ENCODE data around the gene NTMT1. TPM values are rescaled to one million over a fixed set of nuclear protein-coding genes. Genes with fewer than 3 reads are reported as not detected.
A peak's percentile ranks its signal among the peaks of the same experiment; 100 is the strongest.

Gene NTMT1
- total RNA-seq, 1 donor from 2014 or later: 15.5 TPM

GRCh38 chr9:129597355-129598088 lies 28.4 kb upstream of the NTMT1 start:
- intact Hi-C loops (cut with DNase I): no loop called here
- Histone ChIP-seq H3K4me3 (peak overlapping the region; percentile 50 to 58), H3K27ac (peak overlapping the region; percentile 96), H3K36me3 (no peaks in the 10 kb centered on the region), H3K9me3 (no peaks in the 10 kb centered on the region), H3K27me3 (no peaks in the 10 kb centered on the region), H3K4me1 (peaks cover 35% of the 10 kb centered on the region)
- no peak for DNase-seq (ENCODE audit: extremely low spot score in 2 of 2)
- TF ChIP-seq POLR2A (IDR thresholded peaks at IDR 0.05) (no peak), POLR2AphosphoS5 (IDR thresholded peaks at IDR 0.05; ENCODE audit: insufficient read depth in 1 of 2, low read depth in 1 of 2) (no peak), CTCF (IDR thresholded peaks at IDR 0.05) (no peak)

DNA sequence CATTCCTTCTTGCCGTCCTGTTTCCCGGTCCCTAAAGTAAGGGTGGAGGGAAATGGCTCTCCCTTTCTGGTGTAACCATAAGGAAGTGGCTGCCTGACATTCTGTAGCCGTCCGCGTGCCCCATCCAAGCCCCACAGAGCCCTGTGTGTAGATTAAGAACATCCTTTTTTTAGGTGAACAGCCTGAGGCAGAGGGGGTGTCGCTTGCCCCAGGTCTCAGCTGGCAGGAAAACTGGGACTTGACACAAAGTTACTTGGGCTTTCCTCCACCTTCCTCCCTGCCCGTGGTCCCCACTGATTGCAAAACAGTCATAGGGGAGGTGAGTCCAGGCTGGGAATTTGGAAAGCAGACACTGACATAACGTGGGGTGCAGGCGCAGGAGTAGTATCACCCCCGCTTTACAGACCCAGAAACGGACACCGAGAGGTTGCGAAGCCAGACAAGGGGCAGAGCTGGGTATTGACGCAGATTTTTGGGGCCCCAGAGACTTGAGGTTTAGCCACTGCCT lies 27.8 kb upstream of the NTMT1 start:
- Histone ChIP-seq H3K4me1 (peaks cover 35% of the 10 kb centered on the region), H3K9me3 (no peaks in the 10 kb centered on the region), H3K4me3 (peak overlapping the region; percentile 50 to 58), H3K27me3 (no peaks in the 10 kb centered on the region), H3K27ac (peak overlapping the region; percentile 96), H3K36me3 (no peaks in the 10 kb centered on the region)
- TF ChIP-seq POLR2A (IDR thresholded peaks at IDR 0.05) (no peak), POLR2AphosphoS5 (IDR thresholded peaks at IDR 0.05; ENCODE audit: insufficient read depth in 1 of 2, low read depth in 1 of 2) (no peak), CTCF (IDR thresholded peaks at IDR 0.05) (no peak)
- no peak for DNase-seq (ENCODE audit: extremely low spot score in 2 of 2)
- intact Hi-C loops (cut with DNase I): no loop called here

DNA sequence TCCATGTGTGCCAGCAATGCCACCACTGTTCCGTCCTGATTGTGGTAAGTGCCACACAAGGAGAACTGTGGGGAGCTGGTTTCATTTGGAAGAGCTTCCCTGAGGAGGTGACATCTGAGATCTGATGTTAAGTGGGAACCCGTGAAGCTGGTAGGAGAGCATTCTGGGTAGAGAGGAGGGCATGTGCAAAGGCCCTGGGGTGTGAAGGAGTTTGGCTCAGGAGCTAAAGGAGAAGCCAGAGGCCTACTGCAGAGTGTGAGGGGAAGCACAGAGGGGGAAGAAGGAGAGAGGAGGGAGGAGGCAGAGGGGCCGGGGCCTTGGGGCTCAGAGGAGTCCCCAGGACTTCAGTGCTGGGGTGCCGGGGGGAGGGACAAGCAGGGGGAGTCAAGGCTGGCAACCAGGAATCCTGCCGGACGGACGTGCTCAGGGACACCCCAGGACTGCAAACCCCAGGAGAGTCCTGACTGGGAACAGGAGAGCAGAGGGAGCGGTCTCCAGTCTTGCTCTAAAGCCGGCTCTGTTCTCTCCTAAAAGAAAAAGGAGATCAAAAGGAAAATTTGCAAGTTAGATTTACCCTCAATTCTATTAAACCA lies 24.8 kb upstream of the NTMT1 start:
- DNase-seq (ENCODE audit: extremely low spot score in 2 of 2): no peak
- peaks cover 25% of the 10 kb centered on the region for H3K4me1 ChIP-seq
- H3K27ac ChIP-seq: no peak overlapping the region
- no peaks in the 10 kb centered on the region for H3K36me3 ChIP-seq
- no peak for TF ChIP-seq POLR2A (IDR thresholded peaks at IDR 0.05)
- no peak for TF ChIP-seq CTCF (IDR thresholded peaks at IDR 0.05)
- TF ChIP-seq POLR2AphosphoS5 (IDR thresholded peaks at IDR 0.05; ENCODE audit: insufficient read depth in 1 of 2, low read depth in 1 of 2): no peak
- H3K27me3 ChIP-seq: no peaks in the 10 kb centered on the region
- intact Hi-C loops (cut with DNase I): loop anchor here (10.0 kb wide), 1 partner anchor 46 kb away; no protein-coding TSS in a partner anchor
- no peak overlapping the region for H3K4me3 ChIP-seq
- no peaks in the 10 kb centered on the region for H3K9me3 ChIP-seq

DNA sequence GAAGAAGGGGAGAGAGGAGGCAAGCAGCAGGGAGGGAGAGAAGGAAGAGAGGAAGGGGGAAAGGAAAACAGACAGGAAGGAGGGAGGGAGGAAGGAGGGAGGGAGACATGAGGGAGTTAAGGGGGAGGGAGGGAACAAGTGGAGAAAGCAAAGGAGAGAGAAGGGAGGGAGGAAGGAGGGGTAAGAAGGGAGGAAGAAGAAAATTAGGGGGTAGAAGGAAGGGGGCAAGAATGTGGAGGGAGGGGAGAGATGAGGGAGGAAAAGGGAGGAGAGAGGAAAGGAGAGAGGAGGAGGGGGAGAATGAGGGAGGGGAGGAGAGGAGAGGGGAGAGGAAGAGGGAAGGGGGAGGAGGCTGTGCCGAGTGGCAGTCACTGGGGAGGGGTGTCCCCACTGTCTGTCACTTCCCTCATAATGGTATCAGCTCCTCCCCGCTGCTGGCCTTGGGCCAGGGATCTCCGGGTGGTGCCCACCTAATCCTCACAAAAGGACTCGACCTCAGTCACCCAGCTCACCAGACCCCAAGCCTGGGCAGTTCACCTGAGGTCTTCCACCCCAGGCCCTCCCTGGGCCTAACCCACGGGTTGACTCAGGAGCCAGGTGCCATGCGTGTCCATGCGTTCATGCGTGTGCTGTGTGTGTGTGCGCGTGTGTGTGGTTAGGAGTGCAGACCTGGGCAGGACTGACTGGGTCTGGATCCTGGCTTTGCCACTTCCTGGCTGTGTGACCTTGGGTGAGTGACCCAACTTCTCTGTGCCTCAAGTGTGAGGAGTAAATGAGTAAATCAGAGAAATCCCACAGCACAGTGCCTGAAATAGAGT lies 23.2 kb upstream of the NTMT1 start:
- intact Hi-C loops (cut with DNase I): loop anchor here (10.0 kb wide), 1 partner anchor 48 kb away; no protein-coding TSS in a partner anchor

More for the DNA sequence above, 23.2 kb upstream of the NTMT1 start:
- Histone ChIP-seq H3K9me3 (no peaks in the 10 kb centered on the region), H3K27me3 (no peaks in the 10 kb centered on the region), H3K4me3 (no peak overlapping the region), H3K36me3 (no peaks in the 10 kb centered on the region), H3K4me1 (peaks cover 25% of the 10 kb centered on the region), H3K27ac (peak overlapping the region; percentile 49)
- no peak for DNase-seq (ENCODE audit: extremely low spot score in 2 of 2)
- TF ChIP-seq POLR2A (IDR thresholded peaks at IDR 0.05): no peak
- TF ChIP-seq CTCF (IDR thresholded peaks at IDR 0.05): no peak
- TF ChIP-seq POLR2AphosphoS5 (IDR thresholded peaks at IDR 0.05; ENCODE audit: insufficient read depth in 1 of 2, low read depth in 1 of 2): no peak
